Kidney (tissue), 14 donors: Measurements from ENCODE around the gene YOD1. TPM values are rescaled to one million over a fixed set of nuclear protein-coding genes. Genes with fewer than 3 reads are reported as not detected.
A peak's percentile ranks its signal among the peaks of the same experiment; 100 is the strongest.

Experiments used
- DNase-seq, 5 donors: peaks; one replicate each; pipeline ENCODE4 v3.0.0-alpha.2; 2013 to 2020
- FAIRE-seq: peaks from 2 replicates; lab custom pipeline; 2012; peaks lifted over from hg19 to GRCh38; lab: Jason Lieb, UNC
- H3K27ac ChIP-seq, 2 donors: one replicate each; pipeline ENCODE4 v1.7.0; 2013; ENCODE audit warnings: low read depth in 2 of 2, low read length in 2 of 2, inconsistent platforms in 1 of 2
- H3K27me3 ChIP-seq: one replicate; pipeline ENCODE4 v1.7.1; 2013; ENCODE audit warnings: low read length, inconsistent platforms; ENCODE audit not compliant: control insufficient read depth, insufficient read depth
- H3K36me3 ChIP-seq, 3 donors: one replicate each; pipeline versions ENCODE4 v1.7.0 to v1.7.1; 2013; ENCODE audit warnings: low read length in 3 of 3, control low read depth in 1 of 3, inconsistent platforms in 1 of 3; ENCODE audit not compliant: insufficient read depth in 3 of 3, control insufficient read depth in 2 of 3
- H3K4me1 ChIP-seq, 3 donors: one replicate each; pipeline versions ENCODE4 v1.7.0 to v1.7.1; 2013; ENCODE audit warnings: low read length in 3 of 3, inconsistent platforms in 1 of 3, low read depth in 1 of 3; ENCODE audit not compliant: control insufficient read depth in 2 of 3, insufficient read depth in 2 of 3
- H3K4me3 ChIP-seq, 3 donors: one replicate each; pipeline versions ENCODE4 v1.7.0 to v1.8.1; 2013; ENCODE audit warnings: low read length in 3 of 3, control low read depth in 1 of 3, inconsistent platforms in 1 of 3
- H3K9ac ChIP-seq, 3 donors: one replicate each; pipeline versions ENCODE4 v1.7.0 to v1.7.1; 2013; ENCODE audit warnings: low read length in 3 of 3, control low read depth in 1 of 3, inconsistent platforms in 1 of 3
- H3K9me3 ChIP-seq, 3 donors: one replicate each; pipeline versions ENCODE4 v1.7.0 to v1.7.1; 2013; ENCODE audit warnings: low read length in 3 of 3, control low read depth in 1 of 3, inconsistent platforms in 1 of 3; ENCODE audit not compliant: control insufficient read depth in 2 of 3, insufficient read depth in 1 of 3
- intact Hi-C: fragments of 100-400 bp; cut with DNase I; formaldehyde crosslinking; loops from one replicate; pipeline ENCODE4 v1.11.1; 2022
- polyA plus RNA-seq: library from polyadenylated mRNA; stranded (reverse); fragments of 350-450 nt; fragmentation: Illumina TruSeq; extraction: RNeasy Lipid Tissue Mini Kit (QIAGEN cat#74804); gene quantifications from one replicate; pipeline ENCODE4 v1.2.3, GENCODE V29; 2014; ENCODE audit warnings: low read depth, low replicate concordance; ENCODE audit not compliant: insufficient read depth
- total RNA-seq: library from RNA; stranded (reverse); fragmentation: NEBNext Ultra II Directional; extraction: Animal tissue kit (Norgen Biotek cat#: 25700); gene quantifications from one replicate; pipeline ENCODE4 v1.2.1, GENCODE V29; 2021
- TF ChIP-seq, protein P1 (sequence below): IDR thresholded peaks from 3 replicates; pipeline ENCODE4 v1.5.1; 2012; ENCODE audit warnings: mild to moderate bottlenecking, moderate library complexity, borderline replicate concordance; ENCODE audit not compliant: insufficient read depth; ENCODE audit errors: extremely low read depth
- donor health status: control.
- donor health status: control.
- donor health status: control.
- donor health status: control.
- donor health status: control.
- donor health status: DM: yes; HTN: yes; CAD: no.
- donor health status: Normal renal cell carcinoma (clear cell type).

The YOD1 gene
- total and polyA plus RNA-seq, 2 donors from 2014 or later, result 2.7 to 6.2 TPM

DNA sequence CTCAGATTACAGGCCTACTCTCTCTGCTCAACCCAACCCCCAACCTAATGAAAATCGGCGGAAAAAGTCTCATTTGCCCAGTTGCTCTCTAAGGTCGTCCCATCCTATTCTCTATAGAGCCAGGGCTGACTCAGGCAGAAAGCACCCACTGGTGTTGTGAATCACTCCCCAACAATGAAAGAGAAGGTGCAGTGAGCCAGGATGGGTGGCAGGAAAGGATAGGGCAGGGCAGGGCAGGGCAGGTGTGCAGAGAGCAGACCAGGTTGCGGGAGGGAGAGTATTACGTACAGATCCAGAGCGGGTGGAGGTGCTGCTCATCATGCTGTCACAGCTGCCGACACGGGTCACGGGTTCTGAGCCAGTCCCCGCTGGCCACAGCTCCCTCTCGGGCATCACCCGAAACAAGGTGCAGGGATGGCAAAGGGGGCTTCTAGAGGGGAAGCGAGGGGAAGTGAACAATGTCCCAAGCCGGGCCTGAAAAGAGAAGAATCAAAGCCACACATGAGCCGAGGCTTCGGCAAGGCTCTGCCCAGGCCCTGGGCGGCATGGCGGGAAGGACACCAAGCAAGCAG lies 23.7 kb downstream of the YOD1 start:
- FAIRE-seq (no peak), DNase-seq (peak in 2 of 5 donors; percentile 40 to 87)
- H3K36me3 ChIP-seq, result no peaks in the 10 kb centered on the region
- H3K9me3 ChIP-seq, result no peaks in the 10 kb centered on the region
- H3K9ac ChIP-seq, result peak overlapping the region in 1 of 3 donors; percentile 48
- peaks cover 15 to 58% (median 40%) of the 10 kb centered on the region in 3 donors for H3K4me1 ChIP-seq
- intact Hi-C loops, result no loop called here
- peak overlapping the region in 2 of 3 donors; percentile 5 to 23 for H3K4me3 ChIP-seq
- no peaks in the 10 kb centered on the region for H3K27me3 ChIP-seq
- TF ChIP-seq, protein P1, sequence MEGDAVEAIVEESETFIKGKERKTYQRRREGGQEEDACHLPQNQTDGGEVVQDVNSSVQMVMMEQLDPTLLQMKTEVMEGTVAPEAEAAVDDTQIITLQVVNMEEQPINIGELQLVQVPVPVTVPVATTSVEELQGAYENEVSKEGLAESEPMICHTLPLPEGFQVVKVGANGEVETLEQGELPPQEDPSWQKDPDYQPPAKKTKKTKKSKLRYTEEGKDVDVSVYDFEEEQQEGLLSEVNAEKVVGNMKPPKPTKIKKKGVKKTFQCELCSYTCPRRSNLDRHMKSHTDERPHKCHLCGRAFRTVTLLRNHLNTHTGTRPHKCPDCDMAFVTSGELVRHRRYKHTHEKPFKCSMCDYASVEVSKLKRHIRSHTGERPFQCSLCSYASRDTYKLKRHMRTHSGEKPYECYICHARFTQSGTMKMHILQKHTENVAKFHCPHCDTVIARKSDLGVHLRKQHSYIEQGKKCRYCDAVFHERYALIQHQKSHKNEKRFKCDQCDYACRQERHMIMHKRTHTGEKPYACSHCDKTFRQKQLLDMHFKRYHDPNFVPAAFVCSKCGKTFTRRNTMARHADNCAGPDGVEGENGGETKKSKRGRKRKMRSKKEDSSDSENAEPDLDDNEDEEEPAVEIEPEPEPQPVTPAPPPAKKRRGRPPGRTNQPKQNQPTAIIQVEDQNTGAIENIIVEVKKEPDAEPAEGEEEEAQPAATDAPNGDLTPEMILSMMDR, result no peak
- peak overlapping the region; percentile 61 to 65 for H3K27ac ChIP-seq

DNA sequence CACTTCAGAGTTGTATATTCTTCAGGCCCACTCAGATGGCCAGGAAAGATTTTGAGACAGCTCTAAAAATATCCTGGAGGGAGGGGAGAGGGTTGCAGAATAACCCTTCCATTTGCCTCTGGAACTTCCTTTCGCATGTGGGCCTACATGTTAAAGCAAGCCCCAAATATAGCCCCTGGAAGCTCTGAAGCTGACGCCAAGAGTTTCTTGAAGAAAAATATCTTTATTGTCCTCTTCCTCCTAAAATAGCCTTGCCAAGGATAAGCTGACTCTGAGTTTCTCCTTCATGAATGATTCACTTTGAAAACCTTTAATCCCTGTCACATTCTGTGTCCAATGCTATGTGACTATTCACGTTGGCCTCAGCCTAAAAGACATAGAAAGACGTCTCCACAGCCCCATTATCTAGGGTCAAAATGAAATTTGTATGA lies 24.9 kb downstream of the YOD1 start:
- DNase-seq (peak in 1 of 5 donors; percentile 58), FAIRE-seq (no peak)
- no peak overlapping the region for H3K9ac ChIP-seq
- H3K27ac ChIP-seq, result peak overlapping the region; percentile 74 to 78
- H3K4me3 ChIP-seq, result no peak overlapping the region
- no peaks in the 10 kb centered on the region for H3K9me3 ChIP-seq
- peaks cover 0 to 5% (median 0%) of the 10 kb centered on the region in 3 donors for H3K36me3 ChIP-seq
- TF ChIP-seq, protein P1, result no peak
- H3K4me1 ChIP-seq, result peaks cover 15 to 58% (median 39%) of the 10 kb centered on the region in 3 donors
- intact Hi-C loops, result no loop called here
- H3K27me3 ChIP-seq, result no peaks in the 10 kb centered on the region

DNA sequence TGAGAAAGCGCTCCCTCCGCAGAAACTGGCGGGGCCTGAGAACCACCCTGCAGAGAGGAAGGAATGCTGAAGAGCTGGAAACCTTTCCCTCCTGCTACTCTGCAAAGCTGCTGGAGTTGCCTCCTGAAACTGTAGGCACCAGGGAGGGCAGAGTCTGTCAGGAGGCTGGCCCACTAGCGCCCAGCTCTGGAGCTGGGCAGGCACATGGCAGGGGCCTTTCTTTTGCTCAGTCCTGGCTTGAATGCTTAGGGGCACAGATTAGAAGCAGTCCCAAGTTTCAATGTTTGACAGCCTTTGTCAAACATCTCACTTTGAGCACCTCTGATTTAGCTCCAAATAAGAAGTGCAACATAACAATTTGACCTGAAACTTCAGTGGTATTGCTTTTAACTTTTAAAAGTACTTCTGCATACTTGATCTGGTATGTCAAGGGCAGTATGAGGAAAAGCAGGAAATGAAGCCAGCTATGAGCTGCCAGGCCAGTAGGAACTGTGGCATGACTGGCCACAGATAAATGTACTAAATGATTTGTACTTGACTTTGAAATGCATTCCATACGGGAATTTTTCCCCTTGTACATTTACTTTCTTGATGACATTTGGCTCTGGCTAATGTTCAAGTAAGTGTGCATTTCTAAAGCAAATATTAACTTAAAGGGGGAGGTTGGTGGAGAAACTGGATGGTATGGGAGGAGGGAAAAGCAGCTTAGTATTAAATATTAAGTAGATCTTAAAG lies 25.7 kb downstream of the YOD1 start:
- peaks cover 15 to 58% (median 34%) of the 10 kb centered on the region in 3 donors for H3K4me1 ChIP-seq

More for the DNA sequence above, 25.7 kb downstream of the YOD1 start:
- Histone ChIP-seq H3K27me3 (no peaks in the 10 kb centered on the region), H3K9ac (peak overlapping the region in 1 of 3 donors; percentile 15), H3K9me3 (no peaks in the 10 kb centered on the region), H3K4me3 (no peak overlapping the region), H3K27ac (peak overlapping the region; percentile 74 to 78), H3K36me3 (peaks cover 0 to 5% (median 0%) of the 10 kb centered on the region in 3 donors)
- intact Hi-C loops, result no loop called here
- TF ChIP-seq, protein P1, result no peak
- FAIRE-seq (no peak), DNase-seq (peak in 3 of 5 donors; percentile 31 to 47 (median 45))
